T-cell (primary cell): ENCODE results near the gene KRT10. TPM values are rescaled to one million over a fixed set of nuclear protein-coding genes. Genes with fewer than 3 reads are reported as not detected.

Experiments used
- ATAC-seq, 4 experiments: fragments of 200-7000 bp in 3 of 4; fragments of 150-1000 bp in 1 of 4; cut with Tn5 transposase; replicated peaks in 1 of 4; 1 replicate in 3 of 4; 2 replicates in 1 of 4; pipeline ENCODE4 v1.10.0; 2021; ENCODE audit warnings: moderate library complexity in 3 of 4, mild to moderate bottlenecking in 2 of 4, moderate number of reproducible peaks in 1 of 4
- CTCF ChIA-PET, 2 donors: fragments of 300-600 bp; sonication (Branson Sonifier 250); formaldehyde crosslinking; loops; one replicate each; lab custom pipeline; 2022; ENCODE audit warnings: antibody characterized with exemption in 2 of 2; lab: Charles Lee
- POLR2A ChIA-PET, 2 donors: fragments of 300-600 bp; sonication (Branson Sonifier 250); formaldehyde crosslinking; loops; one replicate each; lab custom pipeline; 2022; ENCODE audit warnings: antibody characterized with exemption in 2 of 2; lab: Charles Lee
- DNase-seq, 35 experiments: peaks; one replicate each; pipeline versions ENCODE4 v3.0.0 to v3.0.0-alpha.2; 2013 to 2023
- H3K27ac ChIP-seq: one replicate; pipeline ENCODE4 v1.5.1; 2013; ENCODE audit warnings: low read length
- H3K27me3 ChIP-seq, 2 experiments: replicated peaks in 1 of 2; 1 replicate in 1 of 2; 2 replicates in 1 of 2; pipeline versions ENCODE4 v1.6.1 to v1.7.0; 2013; ENCODE audit warnings: low read length in 1 of 2, mixed read lengths in 1 of 2; ENCODE audit not compliant: control insufficient read depth in 2 of 2, insufficient read depth in 2 of 2; ENCODE audit errors: extremely low read depth in 1 of 2
- H3K36me3 ChIP-seq, 2 donors: 1 replicate in 1 of 2; 2 replicates in 1 of 2; pipeline versions ENCODE4 v1.6.1 to v1.7.0; 2013; ENCODE audit warnings: low read length in 1 of 2; ENCODE audit not compliant: control insufficient read depth in 2 of 2, insufficient read depth in 1 of 2; ENCODE audit errors: extremely low read depth in 1 of 2
- H3K4me1 ChIP-seq, 2 experiments: 1 replicate in 1 of 2; 2 replicates in 1 of 2; pipeline versions ENCODE4 v1.6.1 to v1.7.0; 2013; ENCODE audit warnings: low read length in 2 of 2, mixed read lengths in 1 of 2; ENCODE audit not compliant: insufficient read depth in 2 of 2, control insufficient read depth in 1 of 2; ENCODE audit errors: extremely low read depth in 1 of 2
- H3K4me3 ChIP-seq, 2 donors: 1 replicate in 1 of 2; 2 replicates in 1 of 2; pipeline versions ENCODE4 v1.5.1 to v1.7.0; 2013; ENCODE audit warnings: mild to moderate bottlenecking in 2 of 2, low read length in 1 of 2, moderate library complexity in 1 of 2; ENCODE audit not compliant: control insufficient read depth in 1 of 2; ENCODE audit errors: extremely low read depth in 1 of 2
- H3K9me3 ChIP-seq: 2 replicates; pipeline ENCODE4 v1.7.0; 2013
- H3K27ac Mint-ChIP-seq, 2 donors: one replicate each; pipeline ENCODE4 v1.8.0; 2020 to 2021; ENCODE audit warnings: mild to moderate bottlenecking in 2 of 2, mixed read lengths in 2 of 2
- H3K27me3 Mint-ChIP-seq, 2 donors: one replicate each; pipeline ENCODE4 v1.8.0; 2021 to 2022; ENCODE audit warnings: mixed read lengths in 2 of 2
- H3K36me3 Mint-ChIP-seq: one replicate; pipeline ENCODE4 v1.8.0; 2021; ENCODE audit warnings: mixed read lengths
- H3K4me1 Mint-ChIP-seq, 3 donors: one replicate each; pipeline ENCODE4 v1.8.0; 2020 to 2022; ENCODE audit warnings: mixed read lengths in 3 of 3, mild to moderate bottlenecking in 1 of 3
- H3K4me3 Mint-ChIP-seq, 3 donors: one replicate each; pipeline ENCODE4 v1.8.0; 2020 to 2022; ENCODE audit warnings: mild to moderate bottlenecking in 3 of 3, mixed read lengths in 3 of 3, moderate library complexity in 3 of 3
- H3K9me3 Mint-ChIP-seq, 3 donors: one replicate each; pipeline ENCODE4 v1.8.0; 2020 to 2022; ENCODE audit warnings: mixed read lengths in 3 of 3
- WGBS: methylation state at CpG from one replicate; pipeline ENCODE4 v1.1.5; 2013; ENCODE audit warnings: missing lambda C conversion rate; ENCODE audit not compliant: insufficient coverage; 5-methylcytosine and 5-hydroxymethylcytosine counted together
- total RNA-seq, 35 experiments: library from RNA in 6 of 35; stranded (reverse) in 6 of 35; fragments of 120-200 nt in 1 of 35; gene quantifications; one replicate each; pipeline versions ENCODE4 v1.2.1 to v1.2.4 and lab custom pipeline; 2013 to 2026

The KRT10 gene
- total RNA-seq, 5 donors from 2014 or later (not counting 1 experiment from before 2014, with no cell fraction given), result 27.2 to 35.3 (median 31.4) TPM

- CTCF ChIA-PET, result no interaction called here
- Mint-ChIP-seq H3K36me3 (no peaks in the 10 kb centered on the region), H3K4me1 (peaks cover 0 to 2% (median 0%) of the 10 kb centered on the region in 3 donors), H3K27me3 (peaks cover 32 to 45% of the 10 kb centered on the region in 2 donors), H3K9me3 (no peaks in the 10 kb centered on the region), H3K4me3 (no peak overlapping the region), H3K27ac (no peak overlapping the region)
- no CpG with 5 or more reads among the region's 3 CpGs for WGBS
- Histone ChIP-seq H3K4me1 (no peaks in the 10 kb centered on the region), H3K27me3 (peaks cover 3 to 14% of the 10 kb centered on the region in 2 experiments), H3K27ac (no peak overlapping the region), H3K4me3 (no peak overlapping the region), H3K36me3 (no peaks in the 10 kb centered on the region), H3K9me3 (no peaks in the 10 kb centered on the region)
- POLR2A ChIA-PET, result no interaction called here
- ATAC-seq (no peak), DNase-seq (no peak)
These were observed 28.0 kb upstream of the KRT10 start for GRCh38 chr17:40850293-40850972.

GRCh38 chr17:40849723-40850122, 27.3 kb upstream of the KRT10 start:
- Mint-ChIP-seq H3K27me3 (peaks cover 35 to 52% of the 10 kb centered on the region in 2 donors), H3K4me1 (peaks cover 0 to 2% (median 0%) of the 10 kb centered on the region in 3 donors), H3K9me3 (no peaks in the 10 kb centered on the region), H3K36me3 (no peaks in the 10 kb centered on the region), H3K4me3 (no peak overlapping the region), H3K27ac (no peak overlapping the region)
- Histone ChIP-seq H3K36me3 (no peaks in the 10 kb centered on the region), H3K27me3 (peaks cover 3 to 13% of the 10 kb centered on the region in 2 experiments), H3K9me3 (no peaks in the 10 kb centered on the region), H3K4me1 (no peaks in the 10 kb centered on the region), H3K27ac (no peak overlapping the region), H3K4me3 (no peak overlapping the region)
- WGBS, result no CpG with 5 or more reads among the region's 4 CpGs
- ChIA-PET CTCF (no interaction called here), POLR2A (no interaction called here)
- DNase-seq, result no peak
- no peak for ATAC-seq

GRCh38 chr17:40848583-40849235, 26.3 kb upstream of the KRT10 start:
- Histone ChIP-seq H3K9me3 (no peaks in the 10 kb centered on the region), H3K27me3 (peaks cover 3 to 10% of the 10 kb centered on the region in 2 experiments), H3K36me3 (no peaks in the 10 kb centered on the region), H3K4me1 (no peaks in the 10 kb centered on the region), H3K27ac (no peak overlapping the region), H3K4me3 (no peak overlapping the region)
- ATAC-seq, result no peak
- WGBS, result no CpG with 5 or more reads among the region's 1 CpG
- Mint-ChIP-seq H3K36me3 (no peaks in the 10 kb centered on the region), H3K4me3 (no peak overlapping the region), H3K27ac (no peak overlapping the region), H3K4me1 (no peaks in the 10 kb centered on the region), H3K9me3 (no peaks in the 10 kb centered on the region), H3K27me3 (peaks cover 42 to 53% of the 10 kb centered on the region in 2 donors)
- ChIA-PET POLR2A (no interaction called here), CTCF (interaction anchor here in 1 of 2 donors (1.0 kb wide), 1 partner anchor 814 kb away, joined by 4 read pairs; no protein-coding TSS in a partner anchor)
- no peak for DNase-seq

GRCh38 chr17:40846515-40847144, 24.2 kb upstream of the KRT10 start:
- Mint-ChIP-seq H3K27ac (no peak overlapping the region), H3K27me3 (peaks cover 46 to 49% of the 10 kb centered on the region in 2 donors), H3K36me3 (no peaks in the 10 kb centered on the region), H3K4me3 (no peak overlapping the region), H3K4me1 (no peaks in the 10 kb centered on the region), H3K9me3 (no peaks in the 10 kb centered on the region)
- no peak for ATAC-seq
- ChIA-PET POLR2A (no interaction called here), CTCF (interaction anchor here in 1 of 2 donors (1.0 kb wide), 1 partner anchor 816 kb away, joined by 3 read pairs; no protein-coding TSS in a partner anchor)
- peaks cover 7 to 10% of the 10 kb centered on the region in 2 experiments for H3K27me3 ChIP-seq
- H3K9me3 ChIP-seq, result no peaks in the 10 kb centered on the region
- no peaks in the 10 kb centered on the region for H3K36me3 ChIP-seq
- no peak overlapping the region for H3K27ac ChIP-seq
- H3K4me1 ChIP-seq, result no peaks in the 10 kb centered on the region
- no peak for DNase-seq
- 60% methylated on average over 1 of the region's 1 CpG for WGBS
- no peak overlapping the region for H3K4me3 ChIP-seq

GRCh38 chr17:40844671-40845107, 22.3 kb upstream of the KRT10 start:
- H3K9me3 Mint-ChIP-seq, result no peaks in the 10 kb centered on the region
- no peaks in the 10 kb centered on the region for H3K9me3 ChIP-seq
- 93% methylated on average over 4 of the region's 4 CpGs for WGBS
- H3K27ac Mint-ChIP-seq, result no peak overlapping the region
- H3K27me3 Mint-ChIP-seq, result peaks cover 41 to 45% of the 10 kb centered on the region in 2 donors
- H3K4me1 ChIP-seq, result no peaks in the 10 kb centered on the region
- H3K27ac ChIP-seq, result no peak overlapping the region
- no peak overlapping the region for H3K4me3 Mint-ChIP-seq
- no peaks in the 10 kb centered on the region for H3K36me3 ChIP-seq
- peaks cover 4 to 7% of the 10 kb centered on the region in 2 experiments for H3K27me3 ChIP-seq
- ATAC-seq (no peak), DNase-seq (no peak)
- ChIA-PET CTCF (interaction anchor here in 1 of 2 donors (0.5 kb wide), 1 partner anchor 759 kb away, joined by 3 read pairs; no protein-coding TSS in a partner anchor), POLR2A (no interaction called here)
- no peak overlapping the region for H3K4me3 ChIP-seq
- no peaks in the 10 kb centered on the region for H3K4me1 Mint-ChIP-seq
- no peaks in the 10 kb centered on the region for H3K36me3 Mint-ChIP-seq

- H3K27me3 ChIP-seq, result peaks cover 2 to 7% of the 10 kb centered on the region in 2 experiments
- no peaks in the 10 kb centered on the region for H3K9me3 ChIP-seq
- H3K27ac ChIP-seq, result no peak overlapping the region
- Mint-ChIP-seq H3K4me1 (no peaks in the 10 kb centered on the region), H3K27ac (no peak overlapping the region), H3K4me3 (no peak overlapping the region), H3K27me3 (peaks cover 40 to 42% of the 10 kb centered on the region in 2 donors), H3K9me3 (no peaks in the 10 kb centered on the region), H3K36me3 (no peaks in the 10 kb centered on the region)
- WGBS, result no CpG with 5 or more reads among the region's 3 CpGs
- H3K36me3 ChIP-seq, result no peaks in the 10 kb centered on the region
- no peak overlapping the region for H3K4me3 ChIP-seq
- ATAC-seq (no peak), DNase-seq (no peak)
- POLR2A ChIA-PET, result no interaction called here
- CTCF ChIA-PET, result interaction anchor here in 1 of 2 donors (0.5 to 1.2 kb wide), 2 partner anchors 24 to 959 kb away, joined by 3 to 4 read pairs; no protein-coding TSS in a partner anchor
- no peaks in the 10 kb centered on the region for H3K4me1 ChIP-seq
These were observed 20.8 kb upstream of the KRT10 start for GRCh38 chr17:40843242-40843641.
